Measurements from ENCODE around the gene NGFR.

GRCh38 chr17:49525831-49526741, 31.0 kb downstream of the NGFR start:
- TF ChIP-seq CTCF (IDR thresholded peaks at IDR 0.05) (no peak), POLR2A (IDR thresholded peaks at IDR 0.05) (no peak)

All from testis (tissue), 2 donors.